Neural cell (in vitro differentiated cells): ENCODE data around the gene TBC1D20. TPM values are rescaled to one million over a fixed set of nuclear protein-coding genes. Genes with fewer than 3 reads are reported as not detected.

ENCODE experiments used
- H2AFZ ChIP-seq: fragments of 200-600, 300-800 bp; sonication (generic), shearing (Covaris generic); 2 replicates; pipeline ENCODE4 v1.6.0; 2014; ENCODE audit warnings: low read depth, mild to moderate bottlenecking, antibody characterized with exemption, low read length, moderate library complexity
- H3F3A ChIP-seq: fragments of 200-600 bp; shearing (Covaris generic); 2 replicates; pipeline ENCODE4 v1.6.1; 2016; ENCODE audit warnings: mild to moderate bottlenecking, moderate library complexity, mixed read lengths, antibody characterized with exemption, low read length; ENCODE audit not compliant: insufficient read depth, poor library complexity, severe bottlenecking
- H3K27ac ChIP-seq: fragments of 200-600, 300-800 bp; sonication (generic), shearing (Covaris generic); 2 replicates; pipeline ENCODE4 v1.5.1; 2014; ENCODE audit warnings: mild to moderate bottlenecking, low read length, moderate library complexity
- H3K27me3 ChIP-seq: fragments of 300-800, 200-600 bp; sonication (generic), shearing (Covaris generic); 2 replicates; pipeline ENCODE4 v1.6.0; 2014; ENCODE audit warnings: mild to moderate bottlenecking, low read depth, low read length, moderate library complexity; ENCODE audit not compliant: insufficient read depth
- H3K36me3 ChIP-seq: fragments of 300-800, 200-600 bp; sonication (generic), shearing (Covaris generic); 2 replicates; pipeline ENCODE4 v1.5.1; 2014; ENCODE audit warnings: mild to moderate bottlenecking, antibody characterized with exemption, low read length, moderate library complexity; ENCODE audit not compliant: insufficient read depth
- H3K4me2 ChIP-seq: fragments of 300-800, 200-600 bp; sonication (generic), shearing (Covaris generic); 2 replicates; pipeline ENCODE4 v1.6.0; 2014; ENCODE audit warnings: mild to moderate bottlenecking, low read length
- H3K4me3 ChIP-seq: fragments of 300-800, 200-600 bp; sonication (generic), shearing (Covaris generic); 2 replicates; pipeline ENCODE4 v1.5.1; 2014; ENCODE audit warnings: mild to moderate bottlenecking, low read length, moderate library complexity
- H3K79me2 ChIP-seq: fragments of 200-600 bp; shearing (Covaris generic); replicated peaks from 2 replicates; pipeline ENCODE4 v1.6.0; 2014; ENCODE audit warnings: mild to moderate bottlenecking, low read length, moderate library complexity; ENCODE audit not compliant: insufficient read depth
- H3K9ac ChIP-seq: fragments of 300-800, 200-600 bp; sonication (generic), shearing (Covaris generic); 2 replicates; pipeline ENCODE4 v1.6.1; 2016; ENCODE audit warnings: mild to moderate bottlenecking, low read length, mixed read lengths
- H3K9me2 ChIP-seq: fragments of 200-600 bp; shearing (Covaris generic); 2 replicates; pipeline ENCODE4 v1.6.1; 2016; ENCODE audit warnings: mild to moderate bottlenecking, low read length, mixed read lengths; ENCODE audit not compliant: insufficient read depth
- H3K9me3 ChIP-seq: fragments of 200-600, 300-800 bp; sonication (generic), shearing (Covaris generic); 2 replicates; pipeline ENCODE4 v1.6.1; 2016; ENCODE audit warnings: mild to moderate bottlenecking, mixed run types, low read length, moderate library complexity, mixed read lengths
- H4K20me1 ChIP-seq: fragments of 200-600 bp; shearing (Covaris generic); 2 replicates; pipeline ENCODE4 v1.6.1; 2016; ENCODE audit warnings: mild to moderate bottlenecking, mixed run types; ENCODE audit not compliant: insufficient read depth
- CTCF ChIP-seq: fragments of 450-650 bp; IDR thresholded peaks from 2 replicates; pipeline ENCODE4 v1.5.1; 2014; ENCODE audit warnings: antibody characterized with exemption, mild to moderate bottlenecking, moderate library complexity; ENCODE audit not compliant: poor library complexity, severe bottlenecking
- EZH2 ChIP-seq: fragments of 200-600, 300-800 bp; shearing (Covaris generic), sonication (generic); IDR thresholded peaks from 2 replicates; pipeline ENCODE4 v1.6.1; 2014; ENCODE audit warnings: antibody characterized with exemption, low read length, borderline replicate concordance, mild to moderate bottlenecking; ENCODE audit not compliant: insufficient read depth, poor library complexity, severe bottlenecking
- MXI1 ChIP-seq: fragments of 450-650 bp; conservative IDR thresholded peaks from 2 replicates; pipeline ENCODE4 v1.6.1; 2014; ENCODE audit warnings: antibody characterized with exemption, mild to moderate bottlenecking; ENCODE audit not compliant: poor library complexity, severe bottlenecking
- POLR2AphosphoS5 ChIP-seq: IDR thresholded peaks from 2 replicates; pipeline ENCODE4 v1.6.1; 2012
- RAD21 ChIP-seq: fragments of 450-650 bp; conservative IDR thresholded peaks from 2 replicates; pipeline ENCODE4 v1.6.1; 2014; ENCODE audit warnings: antibody characterized with exemption, mild to moderate bottlenecking, moderate library complexity
- SMC3 ChIP-seq: fragments of 450-650 bp; conservative IDR thresholded peaks from 2 replicates; pipeline ENCODE4 v1.6.1; 2014; ENCODE audit warnings: antibody characterized with exemption, mild to moderate bottlenecking, moderate library complexity; ENCODE audit not compliant: poor library complexity
- TAF1 ChIP-seq: IDR thresholded peaks from 2 replicates; pipeline ENCODE4 v1.6.1; 2012; ENCODE audit warnings: low read depth
- polyA plus RNA-seq: library from polyadenylated mRNA; depleted of rRNA; stranded (reverse); fragments of >200 nt; gene quantifications from 2 replicates; pipeline ENCODE4 v1.2.3, GENCODE V29; 2014

The TBC1D20 gene
- polyA plus RNA-seq, 1 donor from 2014 or later, result 25.1 TPM

- H3K4me2 ChIP-seq, result no peak overlapping the region
- H3K79me2 ChIP-seq, result peaks cover 44% of the 10 kb centered on the region
- no peak overlapping the region for H3K9ac ChIP-seq
- no peak overlapping the region for H3K4me3 ChIP-seq
- no peaks in the 10 kb centered on the region for H3K27me3 ChIP-seq
- H3K9me3 ChIP-seq, result no peaks in the 10 kb centered on the region
- H4K20me1 ChIP-seq, result no peaks in the 10 kb centered on the region
- no peaks in the 10 kb centered on the region for H3F3A ChIP-seq
- no peak overlapping the region for H2AFZ ChIP-seq
- H3K27ac ChIP-seq, result no peak overlapping the region
- no peaks in the 10 kb centered on the region for H3K9me2 ChIP-seq
- H3K36me3 ChIP-seq, result peaks cover 3% of the 10 kb centered on the region
- TF ChIP-seq TAF1 (no peak), POLR2AphosphoS5 (no peak), SMC3 (no peak), CTCF (no peak), EZH2 (no peak)
These were observed 45.5 kb upstream of the TBC1D20 start for GRCh38 chr20:507761-508332.

- no peaks in the 10 kb centered on the region for H3F3A ChIP-seq
- H3K4me2 ChIP-seq, result no peak overlapping the region
- H3K27me3 ChIP-seq, result no peaks in the 10 kb centered on the region
- peaks cover 3% of the 10 kb centered on the region for H3K36me3 ChIP-seq
- H2AFZ ChIP-seq, result no peak overlapping the region
- no peaks in the 10 kb centered on the region for H3K9me2 ChIP-seq
- no peaks in the 10 kb centered on the region for H3K9me3 ChIP-seq
- no peak overlapping the region for H3K4me3 ChIP-seq
- H3K79me2 ChIP-seq, result peaks cover 37% of the 10 kb centered on the region
- H3K27ac ChIP-seq, result no peak overlapping the region
- TF ChIP-seq CTCF, result no peak
- no peak for TF ChIP-seq RAD21
- TF ChIP-seq MXI1, result no peak
- H4K20me1 ChIP-seq, result no peaks in the 10 kb centered on the region
- H3K9ac ChIP-seq, result no peak overlapping the region
These were observed 44.8 kb upstream of the TBC1D20 start for GRCh38 chr20:507006-507758.

GRCh38 chr20:504632-505075 lies 42.3 kb upstream of the TBC1D20 start:
- no peak for TF ChIP-seq TAF1
- no peak for TF ChIP-seq POLR2AphosphoS5
- H3K79me2 ChIP-seq, result peaks cover 13% of the 10 kb centered on the region
- H3K4me3 ChIP-seq, result no peak overlapping the region
- H3K9ac ChIP-seq, result no peak overlapping the region
- H3K9me3 ChIP-seq, result no peaks in the 10 kb centered on the region
- no peak overlapping the region for H3K27ac ChIP-seq
- peaks cover 3% of the 10 kb centered on the region for H3K36me3 ChIP-seq
- H4K20me1 ChIP-seq, result no peaks in the 10 kb centered on the region
- H3K9me2 ChIP-seq, result no peaks in the 10 kb centered on the region
- H3F3A ChIP-seq, result no peaks in the 10 kb centered on the region
- H2AFZ ChIP-seq, result no peak overlapping the region
- H3K27me3 ChIP-seq, result no peaks in the 10 kb centered on the region
- no peak overlapping the region for H3K4me2 ChIP-seq
